ENCODE results near the gene PKP1.

The PKP1 gene

GRCh38 chr1:201354901-201355295 lies 71.6 kb downstream of the PKP1 start:
- DNase-seq, result no peak

GRCh38 chr1:201355471-201355870 lies 72.2 kb downstream of the PKP1 start:
- DNase-seq, result no peak

GRCh38 chr1:201356236-201356635 lies 72.9 kb downstream of the PKP1 start:
- DNase-seq, result no peak

- no peak for DNase-seq
Measured at GRCh38 chr1:201356701-201357100, 73.4 kb downstream of the PKP1 start.

- no peak for DNase-seq
Measured at GRCh38 chr1:201357211-201357610, 73.9 kb downstream of the PKP1 start.

- DNase-seq, result no peak
Measured at GRCh38 chr1:201357636-201358348, 74.5 kb downstream of the PKP1 start.

GRCh38 chr1:201358596-201358995 lies 75.3 kb downstream of the PKP1 start:
- no peak for DNase-seq

- no peak for DNase-seq
Measured at GRCh38 chr1:201359031-201359872, 75.9 kb downstream of the PKP1 start.

- DNase-seq, result no peak
Measured at GRCh38 chr1:201359873-201360210, 76.5 kb downstream of the PKP1 start.

- no peak for DNase-seq
Measured at GRCh38 chr1:201360486-201360885, 77.2 kb downstream of the PKP1 start.

- DNase-seq, result no peak
Measured at GRCh38 chr1:201360901-201361651, 77.8 kb downstream of the PKP1 start.

- peak; percentile 14 for DNase-seq
Measured at GRCh38 chr1:201361652-201362504, 78.6 kb downstream of the PKP1 start.

GRCh38 chr1:201362906-201363305 lies 79.6 kb downstream of the PKP1 start:
- no peak for DNase-seq

- no peak for DNase-seq
Measured at GRCh38 chr1:201363467-201363866, 80.2 kb downstream of the PKP1 start.

- DNase-seq, result no peak
Measured at GRCh38 chr1:201364808-201365105, 81.5 kb downstream of the PKP1 start.

- DNase-seq, result no peak
Measured at GRCh38 chr1:201365251-201365650, 81.9 kb downstream of the PKP1 start.

- no peak for DNase-seq
Measured at GRCh38 chr1:201366696-201367095, 83.4 kb downstream of the PKP1 start.

GRCh38 chr1:201369209-201369608 lies 85.9 kb downstream of the PKP1 start:
- no peak for DNase-seq

GRCh38 chr1:201370500-201370899 lies 87.2 kb downstream of the PKP1 start:
- DNase-seq, result no peak

GRCh38 chr1:201371276-201371675 lies 88.0 kb downstream of the PKP1 start:
- DNase-seq, result no peak

GRCh38 chr1:201371792-201372191 lies 88.5 kb downstream of the PKP1 start:
- no peak for DNase-seq

- no peak for DNase-seq
Measured at GRCh38 chr1:201374364-201374763, 91.1 kb downstream of the PKP1 start.

- DNase-seq, result no peak
Measured at GRCh38 chr1:201375169-201375568, 91.9 kb downstream of the PKP1 start.

All from stimulated activated CD4-positive, alpha-beta T cell treated with anti-CD3 and anti-CD28 coated beads, Interleukin-4, amount 100 ng/mL, for 24 hours (primary cell).